ENCODE measurements around the gene ANKRD26.

Gene ANKRD26

DNA sequence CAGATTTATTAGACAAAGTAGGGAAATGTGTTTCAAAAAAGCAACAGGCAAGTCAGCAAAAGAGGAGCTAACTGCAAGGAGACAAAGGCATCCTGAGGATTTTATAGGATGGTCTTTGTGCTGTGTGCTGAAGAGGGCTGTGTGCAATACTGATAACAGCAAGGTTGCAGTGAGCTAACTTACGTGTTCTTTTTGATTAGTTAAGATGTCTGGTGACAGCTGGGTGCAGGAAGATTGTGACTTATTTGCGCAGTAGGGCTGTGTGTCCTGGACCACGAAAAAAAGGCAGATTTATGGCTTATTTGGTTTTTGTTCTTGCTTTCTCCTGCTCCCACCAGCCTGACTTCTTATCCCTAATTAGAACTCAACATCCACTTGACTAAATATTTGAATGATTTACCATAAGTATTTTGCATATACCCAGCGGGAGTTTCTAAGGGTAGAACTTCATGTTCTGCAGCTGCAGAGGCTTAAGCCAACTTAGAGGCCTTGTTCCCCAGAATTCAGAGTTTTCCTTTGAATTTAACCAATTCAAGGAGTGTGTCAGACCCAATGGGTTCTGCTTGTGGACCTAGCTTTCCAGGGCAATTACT lies 119.0 kb downstream of the ANKRD26 start:
- TF ChIP-seq, protein P1, sequence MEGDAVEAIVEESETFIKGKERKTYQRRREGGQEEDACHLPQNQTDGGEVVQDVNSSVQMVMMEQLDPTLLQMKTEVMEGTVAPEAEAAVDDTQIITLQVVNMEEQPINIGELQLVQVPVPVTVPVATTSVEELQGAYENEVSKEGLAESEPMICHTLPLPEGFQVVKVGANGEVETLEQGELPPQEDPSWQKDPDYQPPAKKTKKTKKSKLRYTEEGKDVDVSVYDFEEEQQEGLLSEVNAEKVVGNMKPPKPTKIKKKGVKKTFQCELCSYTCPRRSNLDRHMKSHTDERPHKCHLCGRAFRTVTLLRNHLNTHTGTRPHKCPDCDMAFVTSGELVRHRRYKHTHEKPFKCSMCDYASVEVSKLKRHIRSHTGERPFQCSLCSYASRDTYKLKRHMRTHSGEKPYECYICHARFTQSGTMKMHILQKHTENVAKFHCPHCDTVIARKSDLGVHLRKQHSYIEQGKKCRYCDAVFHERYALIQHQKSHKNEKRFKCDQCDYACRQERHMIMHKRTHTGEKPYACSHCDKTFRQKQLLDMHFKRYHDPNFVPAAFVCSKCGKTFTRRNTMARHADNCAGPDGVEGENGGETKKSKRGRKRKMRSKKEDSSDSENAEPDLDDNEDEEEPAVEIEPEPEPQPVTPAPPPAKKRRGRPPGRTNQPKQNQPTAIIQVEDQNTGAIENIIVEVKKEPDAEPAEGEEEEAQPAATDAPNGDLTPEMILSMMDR (IDR thresholded peaks at IDR 0.05; ENCODE audit: low read depth, low read length): no peak
- DNase-seq (ENCODE audit: extremely low read depth, low read depth): no peak

DNA sequence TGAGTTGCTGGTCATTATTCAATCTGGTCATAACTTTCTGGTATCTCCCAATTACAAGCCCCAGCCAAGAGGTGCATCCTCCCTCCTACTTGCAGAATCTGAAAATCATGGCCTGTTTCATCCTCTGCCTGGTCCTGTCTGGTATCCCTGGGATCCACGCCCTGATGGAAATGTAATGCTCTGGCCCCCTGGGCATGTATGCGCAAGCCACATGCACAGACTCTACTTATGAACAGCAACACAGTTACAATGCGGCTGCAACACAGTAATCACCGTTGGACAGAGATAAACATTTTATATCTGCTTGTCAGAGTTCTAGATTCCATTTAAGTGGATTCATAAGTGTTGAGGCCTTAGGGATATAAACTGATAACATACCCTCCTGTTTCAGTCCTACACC lies 121.8 kb downstream of the ANKRD26 start:
- DNase-seq (ENCODE audit: extremely low read depth, low read depth): no peak
- TF ChIP-seq, protein P1 (IDR thresholded peaks at IDR 0.05; ENCODE audit: low read depth, low read length): no peak

GRCh38 chr10:26977635-26978034 lies 122.7 kb downstream of the ANKRD26 start:
- TF ChIP-seq, protein P1 (IDR thresholded peaks at IDR 0.05; ENCODE audit: low read depth, low read length): no peak
- DNase-seq (ENCODE audit: extremely low read depth, low read depth): no peak

GRCh38 chr10:26970667-26971066 lies 129.6 kb downstream of the ANKRD26 start:
- no peak for DNase-seq (ENCODE audit: extremely low read depth, low read depth)
- TF ChIP-seq, protein P1 (IDR thresholded peaks at IDR 0.05; ENCODE audit: low read depth, low read length): no peak

- TF ChIP-seq, protein P1 (IDR thresholded peaks at IDR 0.05; ENCODE audit: low read depth, low read length): no peak
- peak; percentile 19 for DNase-seq (ENCODE audit: extremely low read depth, low read depth)
These were observed 131.0 kb downstream of the ANKRD26 start for GRCh38 chr10:26969145-26969926.

GRCh38 chr10:26962835-26963234 lies 137.5 kb downstream of the ANKRD26 start:
- TF ChIP-seq, protein P1 (IDR thresholded peaks at IDR 0.05; ENCODE audit: low read depth, low read length): no peak
- no peak for DNase-seq (ENCODE audit: extremely low read depth, low read depth)

GRCh38 chr10:26960308-26960707 lies 140.0 kb downstream of the ANKRD26 start:
- TF ChIP-seq, protein P1 (IDR thresholded peaks at IDR 0.05; ENCODE audit: low read depth, low read length): no peak

More at GRCh38 chr10:26960308-26960707, 140.0 kb downstream of the ANKRD26 start:
- no peak for DNase-seq (ENCODE audit: extremely low read depth, low read depth)
